Gastroesophageal sphincter (tissue), 3 donors: ENCODE results near the gene USP40.
"Not testable (repeated sequence)": the region's sequence is repeated elsewhere in the genome, so short reads cannot be mapped to it uniquely, and the experiment has no call there.

Experiments
- EP300 ChIP-seq: sonication (generic); formaldehyde crosslinking; IDR thresholded peaks from one replicate; pipeline ENCODE4 v1.6.1; 2017; ENCODE audit warnings: antibody characterized with exemption, mild to moderate bottlenecking
- POLR2AphosphoS5 ChIP-seq: sonication (generic); formaldehyde crosslinking; IDR thresholded peaks from one replicate; pipeline ENCODE4 v1.6.1; 2017; ENCODE audit warnings: antibody characterized with exemption
- TF ChIP-seq, protein P1 (sequence below), 4 experiments: fragments of 200-600 bp in 2 of 4; fragments of 450-650 bp in 2 of 4; sonication (generic) in 1 of 4; IDR thresholded peaks; one replicate each; pipeline ENCODE4 v1.5.1; 2017 to 2019; ENCODE audit warnings: antibody characterized with exemption in 4 of 4, mild to moderate bottlenecking in 2 of 4, moderate library complexity in 2 of 4

DNA sequence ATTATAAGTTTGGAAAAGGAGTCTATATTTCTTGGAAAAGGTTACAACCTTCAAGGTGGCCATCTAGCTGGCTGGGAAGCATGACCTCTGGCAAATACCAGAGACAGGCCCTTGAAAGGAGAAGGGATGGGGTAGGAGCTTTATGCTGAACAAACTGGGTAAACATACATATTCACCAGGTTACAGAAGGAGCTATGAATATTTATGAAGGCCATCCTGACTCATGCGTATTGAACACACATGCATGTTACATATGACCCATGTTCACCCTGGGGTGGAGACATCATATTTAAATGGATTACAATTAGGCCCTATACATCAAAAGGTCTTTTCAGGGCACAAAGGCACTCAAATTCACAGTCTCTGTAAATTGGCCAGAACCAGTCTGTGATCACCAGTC lies 26.1 kb upstream of the USP40 start:
- TF ChIP-seq, protein P1, sequence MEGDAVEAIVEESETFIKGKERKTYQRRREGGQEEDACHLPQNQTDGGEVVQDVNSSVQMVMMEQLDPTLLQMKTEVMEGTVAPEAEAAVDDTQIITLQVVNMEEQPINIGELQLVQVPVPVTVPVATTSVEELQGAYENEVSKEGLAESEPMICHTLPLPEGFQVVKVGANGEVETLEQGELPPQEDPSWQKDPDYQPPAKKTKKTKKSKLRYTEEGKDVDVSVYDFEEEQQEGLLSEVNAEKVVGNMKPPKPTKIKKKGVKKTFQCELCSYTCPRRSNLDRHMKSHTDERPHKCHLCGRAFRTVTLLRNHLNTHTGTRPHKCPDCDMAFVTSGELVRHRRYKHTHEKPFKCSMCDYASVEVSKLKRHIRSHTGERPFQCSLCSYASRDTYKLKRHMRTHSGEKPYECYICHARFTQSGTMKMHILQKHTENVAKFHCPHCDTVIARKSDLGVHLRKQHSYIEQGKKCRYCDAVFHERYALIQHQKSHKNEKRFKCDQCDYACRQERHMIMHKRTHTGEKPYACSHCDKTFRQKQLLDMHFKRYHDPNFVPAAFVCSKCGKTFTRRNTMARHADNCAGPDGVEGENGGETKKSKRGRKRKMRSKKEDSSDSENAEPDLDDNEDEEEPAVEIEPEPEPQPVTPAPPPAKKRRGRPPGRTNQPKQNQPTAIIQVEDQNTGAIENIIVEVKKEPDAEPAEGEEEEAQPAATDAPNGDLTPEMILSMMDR (IDR thresholded peaks at IDR 0.05): not testable (repeated sequence)
- not testable (repeated sequence) for TF ChIP-seq EP300, POLR2AphosphoS5
